Stimulated activated CD4-positive, alpha-beta T cell treated with anti-CD3 and anti-CD28 coated beads, TNF-alpha, amount 100 ng/mL, for 4 hours (primary cell): Measurements from ENCODE around the gene MNT.
"Not testable (repeated sequence)": the region's sequence is repeated elsewhere in the genome, so short reads cannot be mapped to it uniquely, and the experiment has no call there.

ENCODE experiments used
- DNase-seq, 3 experiments: peaks; one replicate each; pipeline ENCODE4 v3.0.0-alpha.2; 2020; ENCODE audit warnings: low read depth in 3 of 3

Gene MNT

DNA sequence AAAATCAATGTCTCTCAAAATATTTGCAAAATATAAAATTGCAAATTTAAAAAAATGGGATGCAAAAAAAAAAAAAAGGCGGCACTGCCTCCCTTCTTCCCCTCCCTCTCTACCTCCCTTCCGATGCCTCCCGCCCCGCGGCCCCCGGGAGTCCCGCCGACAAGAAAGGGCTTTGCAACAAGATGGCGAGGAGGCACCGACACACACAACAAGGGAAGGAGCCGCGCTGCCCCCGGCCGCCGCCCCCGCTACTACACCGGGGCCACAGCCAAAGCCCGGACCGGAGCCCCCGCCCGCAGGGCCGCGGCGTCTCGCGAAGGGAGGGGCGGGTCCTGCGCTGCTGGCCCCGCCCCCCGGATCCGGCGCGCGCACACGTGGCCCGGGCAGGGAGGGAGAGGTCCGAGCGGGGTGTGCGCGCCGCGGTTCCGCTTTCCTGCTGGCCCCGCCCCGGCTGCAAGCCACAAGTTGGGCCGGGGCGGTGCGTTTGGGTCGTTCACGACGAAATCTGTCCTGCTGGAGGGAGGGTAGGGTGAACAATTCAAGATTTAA is at the start of gene MNT:
MNT (minus strand) TSS at position 184 of the 549 bp plus-strand sequence. CDS start 348 bp downstream, outside the sequence.
- peak; percentile 84 to 91 (median 89) for DNase-seq

- DNase-seq: no peak
These were observed 49.3 kb upstream of the MNT start for GRCh38 chr17:2450016-2450650.

- DNase-seq: no peak
These were observed 48.6 kb upstream of the MNT start for GRCh38 chr17:2449486-2449885.

- DNase-seq: not testable (repeated sequence)
These were observed 46.6 kb upstream of the MNT start for GRCh38 chr17:2447479-2447878.

DNA sequence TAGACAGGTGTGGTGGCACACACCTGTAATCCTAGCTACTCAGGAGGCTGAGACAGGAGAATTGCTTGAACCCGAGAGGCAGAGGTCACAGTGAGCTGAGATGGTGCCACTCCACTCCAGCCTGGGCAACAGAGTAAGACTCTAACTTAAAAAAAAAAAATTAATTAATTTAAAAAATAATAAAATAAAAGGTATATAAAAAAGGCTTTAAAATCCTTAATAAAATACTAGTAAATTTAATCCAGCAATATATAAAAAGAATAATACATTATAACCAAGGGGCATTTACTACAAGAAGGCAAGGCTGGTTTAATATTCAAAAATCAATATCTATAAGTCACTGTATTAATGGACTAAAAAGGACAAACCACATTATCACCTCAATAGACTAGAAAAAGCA is 44.8 kb upstream of the MNT start:
- DNase-seq: no peak

GRCh38 chr17:2444382-2444781 is 43.5 kb upstream of the MNT start:
- DNase-seq: no peak

DNA sequence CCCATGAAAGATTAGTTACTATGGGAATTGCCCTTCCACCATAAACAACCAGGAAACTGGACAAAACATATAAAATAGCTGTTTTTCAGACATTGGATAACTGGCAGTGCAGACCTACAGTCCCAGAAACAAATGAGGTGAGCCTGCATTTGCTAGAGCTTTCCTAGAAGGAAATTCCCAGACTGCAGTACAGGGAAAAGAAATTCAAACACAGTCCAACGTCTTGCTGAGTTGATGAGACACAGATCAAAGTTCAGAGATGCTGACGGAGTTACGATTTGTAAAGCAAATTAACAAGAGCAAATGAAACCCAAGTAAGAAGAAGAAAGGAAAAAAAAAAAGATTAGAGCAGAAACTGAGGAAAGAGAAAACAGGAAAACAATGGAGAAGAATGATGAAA is 41.3 kb upstream of the MNT start:
- DNase-seq: no peak

GRCh38 chr17:2440930-2441329 is 40.1 kb upstream of the MNT start:
- DNase-seq: no peak

DNA sequence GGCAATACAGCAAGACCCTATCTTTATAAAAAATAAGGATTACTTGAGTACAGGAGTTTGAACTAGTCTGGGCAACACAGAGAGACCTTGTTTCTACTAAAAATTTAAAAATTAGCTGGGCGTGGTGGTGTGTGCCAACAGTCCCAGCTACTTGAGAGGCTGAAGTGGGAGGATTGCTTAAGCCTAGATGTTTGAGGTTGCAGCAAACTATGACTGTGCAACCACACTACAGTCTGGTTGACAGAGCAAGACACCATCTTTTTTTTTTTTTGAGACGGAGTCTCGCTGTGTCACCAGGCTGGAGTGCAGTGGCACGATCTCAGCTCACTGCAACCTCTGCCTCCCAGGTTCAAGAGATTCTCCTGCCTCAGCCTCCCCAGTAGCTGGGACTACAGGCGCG is 39.1 kb upstream of the MNT start:
- DNase-seq: not testable (repeated sequence)

DNA sequence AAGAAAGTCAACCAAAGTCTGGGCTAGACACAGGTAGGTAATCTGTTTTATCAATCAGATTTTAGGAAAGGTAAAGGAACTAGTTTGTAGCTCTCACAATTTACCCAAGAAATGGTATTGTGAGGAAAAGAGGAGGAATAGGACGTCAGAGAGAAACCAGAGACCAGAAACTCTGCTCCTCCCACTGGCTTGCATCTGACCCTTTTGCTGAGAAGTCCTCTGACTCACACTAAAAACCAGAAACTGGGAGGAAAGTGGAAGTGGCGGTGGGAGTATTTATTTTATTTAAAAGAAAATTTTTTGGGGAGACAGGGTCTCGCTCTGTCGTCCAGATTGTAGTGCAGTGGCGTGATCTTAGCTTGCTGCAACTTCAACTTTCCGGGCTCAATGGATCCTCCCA is 38.0 kb upstream of the MNT start:
- no peak for DNase-seq

- DNase-seq: no peak
These were observed 35.6 kb upstream of the MNT start for GRCh38 chr17:2436316-2436905.

- DNase-seq: no peak
These were observed 35.0 kb upstream of the MNT start for GRCh38 chr17:2435862-2436261.

DNA sequence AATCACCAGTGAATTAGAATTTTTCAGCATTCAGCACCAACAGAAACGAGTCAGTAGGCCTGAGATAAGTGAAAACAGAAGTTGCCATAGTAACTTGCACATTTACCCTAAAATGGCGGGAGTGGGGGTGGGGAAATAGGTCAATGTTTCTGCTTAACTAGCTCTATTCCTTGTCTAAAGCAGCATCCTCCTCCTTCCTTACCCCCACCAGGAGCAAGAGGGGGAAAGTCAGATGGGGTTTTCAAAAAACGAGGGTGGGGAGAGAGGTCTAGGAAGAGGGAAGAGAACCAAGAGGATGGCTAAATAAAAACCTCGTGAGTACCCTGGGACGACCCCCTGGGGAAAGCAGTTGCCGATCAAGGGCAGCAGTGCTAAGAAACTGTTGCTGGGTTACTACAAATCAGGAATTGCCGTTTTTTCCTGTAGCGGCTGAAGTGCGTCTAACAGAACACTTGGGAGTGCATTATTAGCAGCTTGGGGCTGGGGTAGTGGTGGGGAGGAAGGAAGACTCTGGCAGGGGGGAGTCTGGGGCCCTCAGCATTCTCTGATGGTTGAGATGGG is 34.4 kb upstream of the MNT start:
- no peak for DNase-seq

DNA sequence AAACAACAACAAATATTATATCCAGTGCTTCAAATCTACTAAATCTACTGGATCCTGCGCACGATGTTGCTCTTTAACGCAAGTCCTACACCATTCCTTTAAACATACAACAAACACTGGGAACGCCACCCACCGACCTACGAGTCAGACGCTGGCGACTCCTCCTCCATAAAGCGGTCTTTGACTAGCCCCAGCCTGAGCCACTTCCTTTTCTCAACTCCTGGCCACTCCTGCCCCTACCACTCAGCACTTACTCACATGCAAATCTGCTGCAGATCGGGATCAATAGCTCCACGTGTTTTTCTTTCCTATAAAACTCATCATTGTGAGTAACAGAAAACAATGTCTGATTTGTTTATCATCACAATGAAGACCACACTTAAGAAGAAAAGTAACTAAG is 32.8 kb upstream of the MNT start:
- DNase-seq: no peak

DNA sequence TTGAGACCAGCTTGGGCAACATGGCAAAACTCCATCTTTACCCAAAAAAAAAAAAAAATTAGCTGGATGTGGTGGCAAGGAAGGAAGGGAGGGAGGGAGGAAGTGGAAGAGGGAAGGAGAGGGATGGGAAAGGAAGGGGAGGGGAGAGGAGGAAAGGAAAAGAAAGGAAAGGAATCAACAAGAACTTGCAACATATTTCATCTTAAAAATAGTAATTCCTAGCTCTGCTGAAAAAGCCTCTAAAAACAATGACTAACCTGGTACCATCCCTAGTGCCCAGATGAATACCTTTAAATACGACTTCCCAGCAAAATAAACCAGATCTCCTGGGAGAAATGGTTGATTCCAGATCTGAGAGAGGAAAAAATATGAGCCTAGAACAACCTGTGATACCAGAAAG is 27.1 kb upstream of the MNT start:
- DNase-seq: no peak

GRCh38 chr17:2427215-2427614 is 26.4 kb upstream of the MNT start:
- DNase-seq: no peak

DNA sequence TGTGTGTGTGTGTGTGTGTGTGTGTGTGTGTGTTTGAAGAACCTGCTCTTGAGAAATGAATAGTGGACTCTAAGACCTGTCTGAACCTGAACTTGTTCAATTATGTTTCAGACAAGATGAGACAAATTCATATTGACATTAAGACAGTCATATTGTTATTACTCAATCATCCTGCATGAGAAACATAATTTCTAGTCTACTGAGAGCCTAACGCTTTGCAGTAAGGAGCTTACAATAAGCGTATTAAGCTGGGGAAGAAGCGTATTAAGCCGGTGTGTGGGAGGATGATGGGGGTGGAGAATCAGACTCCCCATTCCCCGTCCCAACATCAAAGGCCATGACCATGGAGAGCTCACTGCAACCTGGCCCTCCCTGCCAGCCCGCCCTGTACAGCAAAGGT is 22.4 kb upstream of the MNT start:
- DNase-seq: no peak

DNA sequence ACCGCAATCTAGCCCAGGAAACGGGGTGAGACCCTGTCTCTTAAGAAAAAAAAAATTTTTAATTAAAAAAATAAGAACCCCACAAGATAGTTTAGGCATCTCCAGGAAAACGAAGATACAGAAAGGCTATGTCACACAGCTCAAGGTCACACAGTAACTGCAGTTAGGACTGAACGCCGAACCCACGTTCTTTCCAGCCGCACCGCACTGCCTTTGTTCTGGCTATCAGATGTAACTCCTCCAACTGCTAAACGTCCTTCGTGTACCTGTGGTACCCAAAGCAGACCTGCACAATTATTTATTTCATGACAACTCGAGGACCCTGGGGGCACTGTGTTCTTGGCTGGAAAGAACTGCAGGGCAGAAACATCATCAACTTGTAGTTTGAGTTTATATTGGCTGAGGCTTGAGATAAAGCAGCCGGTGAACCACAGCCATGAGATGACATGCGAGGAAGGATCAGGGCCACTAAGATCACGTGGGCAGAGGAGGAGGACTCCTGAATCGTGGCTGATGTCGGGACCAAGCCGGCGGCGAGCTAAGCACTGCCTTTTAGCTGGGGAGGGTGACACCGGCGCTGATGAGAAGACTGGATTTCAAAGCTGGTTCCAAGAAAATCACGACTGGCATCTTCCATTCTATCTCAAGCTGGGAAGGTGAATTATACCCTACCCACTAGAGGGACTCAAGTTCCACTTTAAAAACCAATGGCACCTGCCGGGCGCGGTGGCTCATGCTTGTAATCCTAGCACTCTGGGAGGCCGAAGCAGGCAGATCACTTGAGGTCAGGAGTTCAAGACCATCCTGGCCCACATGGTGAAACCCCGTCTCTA is 20.7 kb upstream of the MNT start:
- no peak for DNase-seq

- DNase-seq: no peak
These were observed 19.3 kb upstream of the MNT start for GRCh38 chr17:2420176-2420575.

DNA sequence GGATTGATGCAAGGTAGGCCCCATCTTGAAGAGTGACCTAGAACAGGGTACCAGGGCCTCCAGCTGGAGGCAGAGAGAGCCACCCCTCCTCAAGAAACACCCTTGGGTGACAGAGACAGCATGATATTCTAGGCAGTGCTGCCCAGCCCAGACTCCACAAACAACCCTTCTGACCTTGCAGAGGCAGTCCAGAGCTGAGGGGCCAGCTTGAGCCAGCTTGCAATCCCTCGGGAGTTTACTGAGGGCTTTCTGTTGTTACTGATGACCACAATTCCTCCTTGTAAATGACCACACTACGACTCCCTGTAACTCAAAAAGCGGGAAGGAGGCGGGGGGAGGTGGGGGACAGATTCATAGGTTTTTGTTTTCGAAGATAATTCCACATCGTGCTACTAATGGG is 18.6 kb upstream of the MNT start:
- DNase-seq: no peak

GRCh38 chr17:2418572-2418971 is 17.7 kb upstream of the MNT start:
- DNase-seq: no peak

GRCh38 chr17:2416010-2416734 is 15.3 kb upstream of the MNT start:
- peak; percentile 76 to 78 (median 76) for DNase-seq
